ENCODE measurements around the gene CENPX.

CENPX gene

GRCh38 chr17:82006468-82007227 lies 16.0 kb downstream of the CENPX start:
- Histone ChIP-seq H3K9me3 (ENCODE audit: control insufficient read depth, low read length) (no peaks in the 10 kb centered on the region), H3K9ac (no peak overlapping the region), H3K36me3 (ENCODE audit: control insufficient read depth, insufficient read depth, low read length) (no peaks in the 10 kb centered on the region), H3K4me1 (no peaks in the 10 kb centered on the region), H3K27ac (no peak overlapping the region), H3K4me2 (ENCODE audit: low read length) (no peak overlapping the region), H3K27me3 (ENCODE audit: control insufficient read depth, insufficient read depth, low read length) (no peaks in the 10 kb centered on the region), H3K79me2 (no peaks in the 10 kb centered on the region), H2AFZ (no peak overlapping the region), H3K4me3 (ENCODE audit: low read depth, low read length) (no peak overlapping the region)
- TF ChIP-seq, protein P1, sequence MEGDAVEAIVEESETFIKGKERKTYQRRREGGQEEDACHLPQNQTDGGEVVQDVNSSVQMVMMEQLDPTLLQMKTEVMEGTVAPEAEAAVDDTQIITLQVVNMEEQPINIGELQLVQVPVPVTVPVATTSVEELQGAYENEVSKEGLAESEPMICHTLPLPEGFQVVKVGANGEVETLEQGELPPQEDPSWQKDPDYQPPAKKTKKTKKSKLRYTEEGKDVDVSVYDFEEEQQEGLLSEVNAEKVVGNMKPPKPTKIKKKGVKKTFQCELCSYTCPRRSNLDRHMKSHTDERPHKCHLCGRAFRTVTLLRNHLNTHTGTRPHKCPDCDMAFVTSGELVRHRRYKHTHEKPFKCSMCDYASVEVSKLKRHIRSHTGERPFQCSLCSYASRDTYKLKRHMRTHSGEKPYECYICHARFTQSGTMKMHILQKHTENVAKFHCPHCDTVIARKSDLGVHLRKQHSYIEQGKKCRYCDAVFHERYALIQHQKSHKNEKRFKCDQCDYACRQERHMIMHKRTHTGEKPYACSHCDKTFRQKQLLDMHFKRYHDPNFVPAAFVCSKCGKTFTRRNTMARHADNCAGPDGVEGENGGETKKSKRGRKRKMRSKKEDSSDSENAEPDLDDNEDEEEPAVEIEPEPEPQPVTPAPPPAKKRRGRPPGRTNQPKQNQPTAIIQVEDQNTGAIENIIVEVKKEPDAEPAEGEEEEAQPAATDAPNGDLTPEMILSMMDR (IDR thresholded peaks at IDR 0.05), result no peak

- H3K79me2 ChIP-seq, result no peaks in the 10 kb centered on the region
- H3K9me3 ChIP-seq (ENCODE audit: control insufficient read depth, low read length), result no peaks in the 10 kb centered on the region
- no peaks in the 10 kb centered on the region for H3K27me3 ChIP-seq (ENCODE audit: control insufficient read depth, insufficient read depth, low read length)
- H3K4me1 ChIP-seq, result no peaks in the 10 kb centered on the region
- TF ChIP-seq, protein P1 (IDR thresholded peaks at IDR 0.05), result no peak
- no peak overlapping the region for H3K4me3 ChIP-seq (ENCODE audit: low read depth, low read length)
- H3K4me2 ChIP-seq (ENCODE audit: low read length), result no peak overlapping the region
- no peak overlapping the region for H2AFZ ChIP-seq
- no peak overlapping the region for H3K9ac ChIP-seq
- no peak overlapping the region for H3K27ac ChIP-seq
- H3K36me3 ChIP-seq (ENCODE audit: control insufficient read depth, insufficient read depth, low read length), result no peaks in the 10 kb centered on the region
Observed at GRCh38 chr17:82005701-82006348, 16.9 kb downstream of the CENPX start.

- no peak overlapping the region for H3K4me3 ChIP-seq (ENCODE audit: low read depth, low read length)
- no peaks in the 10 kb centered on the region for H3K79me2 ChIP-seq
- H3K4me2 ChIP-seq (ENCODE audit: low read length), result no peak overlapping the region
- H3K27ac ChIP-seq, result no peak overlapping the region
- no peak overlapping the region for H3K9ac ChIP-seq
- H3K27me3 ChIP-seq (ENCODE audit: control insufficient read depth, insufficient read depth, low read length), result no peaks in the 10 kb centered on the region
- H3K36me3 ChIP-seq (ENCODE audit: control insufficient read depth, insufficient read depth, low read length), result no peaks in the 10 kb centered on the region
- no peaks in the 10 kb centered on the region for H3K9me3 ChIP-seq (ENCODE audit: control insufficient read depth, low read length)
- TF ChIP-seq, protein P1 (IDR thresholded peaks at IDR 0.05), result no peak
- H2AFZ ChIP-seq, result no peak overlapping the region
- H3K4me1 ChIP-seq, result no peaks in the 10 kb centered on the region
Observed at GRCh38 chr17:82004517-82005455, 17.9 kb downstream of the CENPX start.

DNA sequence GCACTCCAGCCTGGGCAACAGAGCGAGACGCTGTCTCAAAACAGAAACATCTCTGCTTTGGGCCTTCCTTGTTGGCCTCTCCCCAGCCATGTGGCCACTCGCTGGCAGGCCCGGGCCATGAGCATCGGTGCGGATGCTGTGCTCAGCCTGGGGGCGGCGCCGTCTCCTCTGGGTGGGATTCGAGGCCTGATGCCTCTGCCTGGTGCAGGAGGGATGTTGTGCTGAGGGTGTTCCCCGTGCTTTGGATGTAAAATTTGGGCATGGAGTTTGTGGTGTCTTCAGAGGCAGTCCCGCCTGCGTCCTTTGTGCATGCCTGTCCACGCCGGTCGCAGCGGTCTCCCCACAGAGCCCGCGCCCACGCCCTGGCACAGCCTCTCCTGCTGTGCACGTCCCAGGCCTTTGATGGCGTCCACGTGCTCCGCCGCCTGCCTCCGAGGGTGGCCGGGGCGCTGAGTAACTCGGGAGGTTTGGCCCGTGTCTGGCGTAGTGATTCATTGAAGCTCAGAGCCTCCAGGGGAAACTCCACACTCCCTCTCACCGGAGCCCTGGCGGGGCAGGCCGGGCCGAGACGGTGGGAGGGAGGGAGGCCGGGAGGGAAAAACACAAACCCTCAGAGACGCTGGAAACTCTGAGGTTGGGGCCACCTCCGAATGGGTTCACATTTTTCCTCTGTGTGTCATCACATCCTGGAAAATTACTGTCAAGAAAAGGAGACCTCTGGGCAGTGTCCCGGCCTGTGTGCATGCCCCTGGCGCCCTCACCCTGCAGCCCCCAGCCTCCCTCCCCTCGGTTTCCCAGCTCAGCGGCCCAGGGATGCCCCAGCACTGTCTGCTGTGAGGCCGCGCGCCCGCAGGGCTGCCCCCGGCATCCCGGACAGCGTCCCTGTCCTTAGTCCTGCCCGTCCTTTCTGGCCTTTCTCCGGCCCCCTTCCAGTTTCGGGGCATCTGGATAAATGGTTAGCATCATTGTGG lies 19.0 kb downstream of the CENPX start:
- Histone ChIP-seq H3K4me3 (ENCODE audit: low read depth, low read length) (no peak overlapping the region), H3K9me3 (ENCODE audit: control insufficient read depth, low read length) (no peaks in the 10 kb centered on the region), H2AFZ (no peak overlapping the region), H3K27me3 (ENCODE audit: control insufficient read depth, insufficient read depth, low read length) (no peaks in the 10 kb centered on the region), H3K36me3 (ENCODE audit: control insufficient read depth, insufficient read depth, low read length) (no peaks in the 10 kb centered on the region), H3K9ac (no peak overlapping the region), H3K4me2 (ENCODE audit: low read length) (no peak overlapping the region), H3K27ac (no peak overlapping the region), H3K4me1 (no peaks in the 10 kb centered on the region), H3K79me2 (peaks cover 3% of the 10 kb centered on the region)
- TF ChIP-seq, protein P1 (IDR thresholded peaks at IDR 0.05), result no peak
